ENCODE data around the gene NHLRC1. TPM values are rescaled to one million over a fixed set of nuclear protein-coding genes. Genes with fewer than 3 reads are reported as not detected.

NHLRC1 gene
- total RNA-seq: 4.1 and 5.5 TPM in 2 replicates

DNA sequence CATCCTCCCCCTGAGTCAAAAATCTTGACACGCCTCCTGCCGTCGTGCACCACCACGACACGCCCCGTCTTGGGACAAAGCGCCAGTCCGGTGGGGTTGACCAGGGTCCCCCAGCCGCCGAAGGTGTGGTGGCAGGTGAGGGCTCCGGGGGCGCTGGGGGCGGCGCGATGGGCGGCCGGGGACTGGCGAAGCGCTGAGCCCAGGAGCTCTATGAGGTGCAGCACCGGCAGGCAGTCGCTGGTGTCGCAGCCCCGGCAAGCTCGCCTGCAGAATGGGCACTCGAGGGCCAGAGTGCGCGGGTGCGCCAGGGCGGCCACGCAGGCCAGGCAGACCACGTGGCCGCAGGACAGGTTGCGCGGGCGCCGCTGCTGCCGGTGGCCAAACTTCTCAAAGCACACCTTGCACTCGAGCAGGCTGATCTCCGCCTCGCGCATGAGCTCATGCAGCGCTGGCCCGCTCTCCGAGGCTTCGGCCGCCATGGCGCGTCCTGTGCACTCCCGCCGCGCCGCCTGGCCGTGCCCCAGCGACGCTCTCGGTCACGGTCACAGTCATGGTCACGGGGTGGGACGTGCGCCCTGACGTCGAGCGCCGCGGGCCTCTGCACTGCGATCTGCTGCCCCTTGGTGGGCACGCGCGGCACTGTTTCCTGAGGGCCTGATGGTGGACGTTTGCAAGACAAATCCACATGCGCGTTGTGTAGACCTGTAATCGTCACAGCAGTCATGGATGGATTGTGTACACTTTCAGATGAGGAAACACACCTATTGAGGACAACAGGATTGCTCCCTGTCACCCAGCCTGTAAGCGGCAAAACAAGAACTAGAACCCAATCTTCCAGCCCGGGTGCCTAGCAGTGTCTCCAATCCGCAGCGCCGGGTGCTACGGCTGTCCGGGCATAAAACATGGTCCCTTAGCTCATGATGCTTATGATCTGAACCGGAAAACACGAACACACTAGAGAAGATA is at the start of gene NHLRC1:
Gene NHLRC1 (minus strand): TSS at position 550 of the 966 bp plus-strand sequence. CDS start 71 bp downstream, at position 479.

DNA sequence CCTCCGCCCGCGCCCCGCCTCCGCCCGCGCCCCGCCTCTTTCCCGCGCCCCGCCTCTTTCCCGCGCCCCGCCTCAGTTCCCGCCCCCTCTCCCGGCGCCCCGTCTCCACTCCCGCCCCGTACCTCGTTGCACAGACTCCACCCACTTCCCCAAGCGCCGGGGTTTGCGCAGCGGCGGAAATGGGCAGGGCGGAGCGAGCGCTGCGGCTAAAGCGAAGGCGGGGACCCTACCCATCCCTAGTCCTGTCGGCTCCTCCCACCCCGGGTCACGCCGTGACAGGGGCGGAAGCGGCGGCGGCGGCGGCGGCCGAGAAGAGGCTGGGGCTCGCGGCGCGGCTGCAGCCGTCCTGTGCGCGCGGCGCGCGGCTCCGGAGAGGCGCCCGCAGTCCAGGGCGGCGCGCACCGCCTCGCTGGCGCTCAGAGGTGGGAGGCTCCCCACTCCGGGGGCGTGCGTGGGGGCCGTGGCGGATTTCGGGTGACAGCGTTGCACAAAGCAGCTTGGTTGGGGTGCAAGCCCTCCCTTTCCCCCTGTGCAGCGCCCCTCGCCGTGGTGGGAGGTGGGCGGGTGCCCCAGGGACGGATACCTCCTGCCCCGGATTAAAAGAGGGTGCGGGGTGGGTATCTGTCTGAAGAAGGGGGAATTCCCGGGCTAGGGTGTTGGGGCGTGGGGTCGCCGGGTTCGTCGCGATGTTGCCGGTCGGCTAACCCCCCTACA is 32.8 kb upstream of the NHLRC1 start, which contains the start of gene KDM1B:
Gene KDM1B (plus strand): TSS at position 273 of the 714 bp plus-strand sequence. CDS start 4,474 bp downstream, outside the sequence.

DNA sequence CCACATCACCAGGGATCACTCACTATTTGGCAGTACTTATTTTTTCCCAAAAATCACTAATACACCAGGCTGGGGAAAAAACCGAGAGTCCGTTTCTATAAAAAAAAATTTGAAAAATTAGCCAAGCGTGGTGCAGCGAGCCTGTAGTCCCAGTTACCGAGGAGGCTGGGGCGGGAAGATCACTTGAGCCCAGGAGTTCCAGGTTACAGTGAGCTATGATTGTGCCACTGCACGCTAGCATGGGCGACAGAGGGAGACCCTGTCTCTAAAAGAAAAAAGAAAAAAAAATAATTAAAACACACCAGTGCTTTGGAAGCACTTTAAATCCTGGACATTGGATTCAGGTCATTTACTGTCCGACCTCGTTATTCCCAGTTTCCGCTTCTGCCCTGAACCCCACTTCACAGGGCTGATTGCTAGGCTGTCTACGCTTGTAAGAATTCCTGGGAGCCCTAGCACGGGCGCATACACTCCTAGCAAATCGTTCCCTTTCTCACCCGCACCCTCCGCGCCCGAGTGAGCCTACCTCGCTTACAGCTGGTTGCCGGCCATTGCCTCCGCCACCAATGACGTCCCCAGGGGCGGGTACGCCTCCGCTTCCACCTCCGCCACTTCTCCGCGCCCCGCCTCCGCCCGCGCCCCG is 32.2 kb upstream of the NHLRC1 start, which contains the start of gene TPMT:
Gene TPMT (minus strand): TSS at position 571 of the 643 bp plus-strand sequence. CDS start 5,950 bp downstream, outside the sequence.

Other genes starting within 250 kb of the NHLRC1 start
- gene KIF13A, start 135.0 kb downstream of the NHLRC1 start, total RNA-seq: 86.8 and 114 TPM in 2 replicates
- 14.2 and 16.7 TPM in 2 replicates for gene TPMT, start 32.4 kb upstream of the NHLRC1 start, total RNA-seq
- 30.6 and 37.3 TPM in 2 replicates for gene KDM1B, start 32.7 kb upstream of the NHLRC1 start, total RNA-seq
- 96.1 and 150 TPM in 2 replicates for gene DEK, start 141.9 kb upstream of the NHLRC1 start, total RNA-seq